Globus pallidus (tissue), 1 donor: ENCODE measurements around the gene BRWD1.
"Not testable (repeated sequence)": the region's sequence is repeated elsewhere in the genome, so short reads cannot be mapped to it uniquely, and the experiment has no call there.

Experiments used
- DNase-seq: peaks from one replicate; pipeline ENCODE4 v3.0.0-alpha.2; 2015; ENCODE audit warnings: low spot score

BRWD1 gene

DNA sequence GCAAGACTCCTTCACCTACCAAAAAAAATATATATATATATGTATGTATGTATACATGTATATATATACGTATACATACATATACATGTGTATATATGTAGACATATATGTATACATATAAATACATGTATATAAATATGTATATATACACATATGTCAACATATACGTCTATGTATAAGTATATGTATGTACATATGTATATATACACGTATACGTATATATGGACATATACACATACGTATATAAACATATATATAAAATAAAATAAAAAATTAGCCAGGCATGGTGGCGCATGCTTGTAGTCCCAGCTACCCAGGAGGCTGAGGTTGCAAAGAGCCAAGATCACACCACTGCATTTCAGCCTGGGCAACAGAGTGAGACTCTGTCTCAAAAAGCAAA lies 31.6 kb downstream of the BRWD1 start:
- DNase-seq, result no peak

DNA sequence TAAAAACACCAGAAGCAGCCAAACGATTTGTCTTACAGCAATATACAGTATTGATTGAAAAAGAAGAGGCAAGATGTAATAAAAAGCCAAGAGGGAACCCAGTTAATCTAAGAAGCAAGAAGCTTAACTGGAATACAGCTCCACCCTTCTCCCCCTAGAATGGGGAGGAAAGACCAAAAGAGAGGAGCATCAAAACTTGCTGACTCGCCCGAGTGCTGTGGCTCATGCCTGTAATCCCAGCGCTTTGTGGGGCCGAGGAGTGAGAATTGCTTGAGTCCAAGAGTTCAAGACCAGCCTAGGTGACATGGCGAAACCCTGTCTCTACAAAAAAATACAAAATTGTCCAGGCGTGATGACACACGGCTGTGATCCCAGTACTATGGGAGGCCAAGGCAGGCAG lies 32.2 kb downstream of the BRWD1 start:
- no peak for DNase-seq

DNA sequence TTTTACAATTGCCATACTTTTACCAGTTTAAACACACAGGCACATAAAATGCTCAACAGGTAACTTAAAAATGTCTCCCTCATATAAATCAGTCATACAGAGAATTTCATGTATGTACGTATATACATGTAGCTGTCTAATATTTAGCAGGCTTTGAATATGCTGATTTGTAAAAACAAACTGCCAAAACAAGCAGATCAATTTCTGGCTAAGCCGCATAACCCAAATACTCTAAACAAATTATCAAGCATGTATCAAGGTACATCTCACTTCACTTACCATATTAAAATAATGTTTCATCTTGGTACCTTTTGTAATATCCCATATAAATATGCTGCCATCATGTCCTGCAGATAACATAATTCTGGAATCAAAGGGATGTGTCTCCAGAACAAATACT lies 43.8 kb downstream of the BRWD1 start:
- DNase-seq, result no peak

DNA sequence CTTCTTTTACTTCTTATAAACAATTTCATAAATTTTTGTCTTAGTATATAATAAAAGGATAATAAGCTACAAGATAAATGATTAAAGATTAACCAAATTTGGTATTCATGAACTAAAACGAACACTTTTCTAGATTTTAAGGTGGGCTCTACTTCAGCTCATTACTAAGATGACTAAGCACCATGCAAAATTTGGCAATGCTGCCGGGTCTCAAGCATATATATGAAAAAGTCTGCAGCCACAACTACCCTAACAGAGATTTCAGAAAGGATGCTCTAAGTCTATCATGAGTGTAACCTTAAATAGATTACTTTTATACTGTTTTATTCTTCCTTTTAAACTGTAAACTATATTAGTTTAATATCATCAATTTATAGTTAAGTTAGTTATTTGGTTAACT lies 47.8 kb downstream of the BRWD1 start:
- DNase-seq, result no peak

DNA sequence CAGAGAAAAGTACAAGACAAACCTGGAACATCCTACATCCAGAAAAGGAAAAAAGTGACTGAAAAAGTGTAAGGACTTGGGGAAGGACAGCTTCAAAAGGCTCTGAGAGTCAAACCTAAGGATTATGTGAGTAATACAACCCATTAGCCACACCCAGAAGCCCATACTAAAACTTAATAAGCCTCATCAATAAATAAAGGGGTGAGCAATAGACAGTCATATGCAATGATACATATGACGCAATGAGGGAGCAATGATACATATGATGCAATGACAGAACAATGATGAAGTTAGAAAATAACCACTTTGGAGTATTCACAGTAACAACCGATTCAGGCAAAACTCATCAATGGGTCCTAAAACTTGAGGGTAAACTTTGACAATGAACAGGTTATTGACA lies 50.1 kb downstream of the BRWD1 start:
- DNase-seq, result no peak

DNA sequence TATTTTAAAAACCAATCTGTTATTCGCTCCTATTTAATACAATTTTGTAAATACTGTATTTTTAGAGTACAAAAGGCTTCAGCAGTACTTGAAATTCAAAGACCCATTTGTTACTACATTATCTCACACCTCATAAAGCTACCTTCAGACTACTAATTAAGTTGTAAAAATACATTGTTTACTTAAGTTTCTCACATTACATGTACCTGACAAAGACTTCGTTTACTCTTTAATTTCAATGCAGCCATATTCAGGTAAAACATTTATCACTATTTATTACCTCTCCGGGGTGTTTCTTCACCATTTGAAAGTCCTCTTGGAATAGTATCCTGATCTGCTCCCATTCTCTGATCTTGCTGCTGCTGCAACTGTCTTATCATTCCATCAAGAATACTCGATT lies 55.2 kb downstream of the BRWD1 start:
- DNase-seq, result no peak

DNA sequence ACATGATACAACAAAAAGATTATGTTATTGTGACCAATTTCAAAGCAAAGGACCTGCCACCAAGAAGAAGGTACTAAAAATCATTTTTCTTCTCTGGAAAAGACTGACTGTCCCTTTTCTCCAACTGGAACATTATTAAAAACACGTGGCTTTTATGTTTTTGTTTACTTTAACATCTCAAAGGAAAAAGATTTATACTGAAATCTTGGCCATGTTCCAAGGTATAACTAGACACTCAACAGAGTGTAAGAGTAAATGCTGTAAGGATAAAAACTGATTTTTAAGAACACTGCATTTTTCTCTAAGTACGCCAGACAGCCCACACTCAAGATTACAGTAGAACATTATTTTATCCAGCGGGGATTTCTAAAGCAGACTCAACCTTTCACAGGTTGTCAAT lies 62.1 kb downstream of the BRWD1 start:
- DNase-seq, result no peak

DNA sequence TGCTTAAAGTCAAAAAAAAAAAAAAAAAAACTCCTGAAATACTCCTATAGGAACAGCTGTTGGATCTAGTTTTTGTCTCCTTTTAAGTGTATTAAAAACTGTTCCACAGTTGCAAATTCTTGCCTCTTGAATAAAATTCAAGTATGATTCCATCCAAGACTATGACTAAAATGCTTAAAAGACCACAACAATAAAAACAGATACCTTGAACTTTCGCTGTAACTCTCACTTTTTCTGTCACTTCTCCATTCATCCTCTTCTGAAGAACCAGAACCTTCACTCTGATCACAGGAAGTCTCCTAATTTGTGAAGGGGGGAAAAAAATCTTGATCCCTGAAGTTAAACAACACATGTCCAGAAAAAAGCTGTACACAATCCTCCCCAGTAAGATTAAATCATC lies 75.2 kb downstream of the BRWD1 start:
- no peak for DNase-seq

DNA sequence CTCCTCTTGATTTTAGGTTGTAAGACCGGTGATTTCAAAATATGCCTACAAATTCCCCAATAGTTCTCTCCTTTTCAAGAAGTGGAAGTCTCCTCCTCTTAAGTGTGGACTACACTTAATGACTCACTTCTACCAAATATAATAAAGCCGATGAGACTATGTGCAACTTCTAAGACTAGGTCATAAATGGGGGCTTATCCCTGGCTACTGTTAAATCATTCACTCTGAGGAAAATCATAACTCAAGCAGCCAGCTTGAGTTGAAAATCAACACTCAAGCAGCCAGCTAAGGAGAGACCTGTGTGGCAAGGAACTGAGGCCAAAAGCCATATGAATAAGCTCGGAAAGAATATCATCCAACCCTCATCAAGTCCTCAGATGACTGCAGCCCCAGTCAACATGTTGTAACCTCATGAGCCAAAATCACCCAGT lies 80.6 kb downstream of the BRWD1 start:
- DNase-seq, result no peak

DNA sequence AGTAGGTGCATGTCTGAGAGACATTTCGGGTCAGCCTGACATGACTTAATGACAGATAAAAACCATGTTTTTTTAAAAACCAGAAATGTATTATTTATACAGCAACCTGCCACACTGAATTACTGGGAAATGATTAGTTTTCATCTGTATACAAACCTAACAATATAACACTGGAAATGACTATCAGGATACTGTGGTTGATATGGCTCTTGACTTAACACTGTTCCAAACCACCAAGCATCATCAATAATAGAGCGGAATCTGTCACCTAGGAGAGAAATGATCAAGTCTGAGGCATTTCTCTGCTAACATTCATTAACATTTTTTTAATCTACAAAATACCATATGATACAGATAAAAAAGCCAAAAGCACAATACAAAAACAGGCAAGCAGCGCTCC lies 88.5 kb downstream of the BRWD1 start:
- DNase-seq, result no peak

DNA sequence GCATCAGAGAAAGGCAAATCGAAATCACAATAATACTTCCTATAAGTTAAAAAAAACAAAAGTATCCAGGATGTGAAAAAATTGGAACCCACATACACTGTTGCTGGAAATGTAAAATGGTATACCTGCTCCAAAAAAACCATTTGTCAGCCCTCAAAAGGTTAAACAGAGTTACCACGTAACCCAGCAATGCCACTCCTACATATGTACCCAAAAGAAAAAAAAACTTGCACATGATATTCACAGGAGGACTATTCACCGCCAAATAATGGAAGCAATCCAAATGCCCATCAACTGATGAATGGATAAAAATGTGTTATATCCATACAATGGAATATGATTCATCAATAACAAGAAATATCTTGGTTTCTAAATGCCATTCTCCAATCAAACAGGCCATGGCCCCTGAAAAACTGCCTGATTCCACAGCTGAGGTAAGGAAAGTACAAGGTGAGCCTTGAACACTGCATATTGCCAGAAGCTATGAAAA lies 91.4 kb downstream of the BRWD1 start:
- DNase-seq, result no peak

DNA sequence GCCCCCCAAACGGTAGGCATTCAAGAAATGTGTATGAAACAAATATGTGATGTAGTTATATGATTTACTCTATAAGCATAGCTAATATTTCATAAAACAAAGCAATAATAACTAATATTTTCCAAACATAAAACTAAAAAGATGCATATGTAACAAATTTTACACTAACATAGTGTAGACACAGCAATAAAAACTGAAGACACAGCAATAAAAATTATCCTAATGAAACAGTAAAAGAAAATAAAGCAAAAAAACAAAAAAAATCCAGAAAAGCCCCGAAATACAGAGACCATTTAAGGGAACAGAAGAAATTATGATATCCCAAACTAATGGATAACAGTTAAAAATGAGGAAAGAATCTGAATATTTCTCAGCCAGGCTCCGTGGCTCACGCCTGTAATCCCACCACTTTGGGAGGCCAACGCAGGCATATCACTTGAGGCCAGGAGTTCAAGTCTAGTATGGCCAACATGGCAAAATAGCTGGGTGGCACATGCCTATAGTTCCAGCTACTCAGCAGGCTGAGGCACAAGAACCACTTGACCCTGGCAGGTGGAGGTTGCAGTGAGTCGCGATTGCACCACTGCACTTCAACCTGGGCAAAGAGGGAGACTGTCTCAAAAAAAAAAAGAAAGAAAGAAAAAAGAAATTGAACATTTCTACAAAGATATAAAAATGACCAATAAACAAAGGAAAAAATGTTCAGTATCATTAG lies 92.0 kb downstream of the BRWD1 start:
- DNase-seq, result no peak

DNA sequence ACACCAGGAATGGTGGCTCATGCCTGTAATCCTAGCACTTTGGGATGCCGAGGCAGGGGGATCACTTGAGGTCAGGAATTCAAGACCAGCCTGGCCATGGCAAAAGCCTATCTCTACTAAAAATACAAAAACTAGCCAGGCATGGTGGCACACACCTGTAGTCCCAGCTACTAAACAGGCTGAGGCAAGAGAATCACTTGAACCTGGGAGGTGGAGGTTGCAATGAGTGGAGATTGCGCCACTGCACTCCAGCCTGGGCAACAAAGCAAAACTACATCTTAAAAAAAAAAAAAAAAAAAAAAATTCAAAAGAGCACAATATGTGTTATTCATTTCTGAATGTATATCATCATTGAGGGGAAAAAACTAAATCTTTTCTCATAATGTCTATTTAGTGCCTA lies 92.6 kb downstream of the BRWD1 start:
- not testable (repeated sequence) for DNase-seq

DNA sequence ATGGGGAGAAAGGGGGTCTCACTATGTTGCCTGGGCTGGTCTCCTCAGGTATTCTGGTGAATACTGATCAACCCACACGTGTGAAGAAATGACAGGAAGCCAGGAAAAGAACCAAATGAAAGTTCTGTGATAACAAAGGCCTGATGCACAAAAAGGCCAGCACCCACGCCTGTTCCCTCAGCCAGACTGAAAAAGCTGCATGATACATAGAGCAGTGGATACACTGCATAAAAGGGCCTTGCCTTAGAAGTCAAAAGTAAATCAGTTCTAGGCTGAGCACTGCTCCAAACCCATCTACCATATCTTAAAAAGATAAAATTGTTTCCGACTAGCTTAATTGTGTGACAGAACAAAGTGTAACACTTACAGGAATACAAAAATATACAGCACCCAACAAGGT lies 93.3 kb downstream of the BRWD1 start:
- no peak for DNase-seq

DNA sequence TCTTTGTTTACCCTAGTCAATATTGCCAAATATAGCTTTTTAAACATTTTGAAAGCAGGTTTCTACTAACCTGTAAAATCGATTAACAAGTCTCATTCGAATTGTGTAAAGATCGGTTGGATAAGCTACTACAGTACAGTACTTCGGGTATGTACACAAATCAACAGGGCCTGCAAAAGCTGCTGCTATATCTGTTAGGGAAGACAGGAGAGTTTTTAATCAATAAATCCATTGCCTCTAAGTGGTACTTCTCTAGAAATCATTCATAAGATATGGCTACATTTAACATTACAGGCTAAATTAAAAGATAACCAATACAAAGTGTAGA lies 95.4 kb downstream of the BRWD1 start:
- no peak for DNase-seq

DNA sequence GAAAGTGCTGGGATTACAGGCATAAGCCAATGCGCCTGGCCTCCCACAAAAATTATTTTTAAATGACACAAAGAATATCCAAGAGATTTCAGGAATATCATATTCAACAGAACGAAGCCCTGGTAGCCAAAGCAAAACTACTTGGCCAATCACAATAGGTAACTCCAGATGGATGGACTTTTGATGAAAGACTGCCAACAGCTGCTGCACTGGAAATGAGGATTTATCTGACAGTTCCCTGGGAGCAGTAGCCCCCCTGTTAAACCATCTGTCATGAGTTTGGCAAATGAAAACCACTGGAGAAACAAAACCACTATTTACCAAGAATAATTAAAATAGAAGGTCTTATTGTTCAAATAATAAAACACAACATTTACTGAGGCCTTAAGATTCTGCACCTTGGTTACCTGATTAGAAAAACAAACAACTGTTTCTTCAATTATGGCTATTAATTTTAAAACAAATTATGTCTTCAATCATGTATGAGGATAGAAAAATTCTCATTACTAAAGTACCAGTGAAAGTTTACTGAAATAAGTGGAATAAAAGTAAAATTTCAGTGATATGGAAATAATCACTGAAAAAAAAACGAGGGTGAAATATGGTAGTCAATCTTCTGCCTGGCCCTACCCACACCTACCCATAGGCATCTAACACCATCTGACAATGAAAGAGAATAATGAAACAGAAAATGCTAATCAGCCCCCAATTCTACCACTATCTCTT lies 95.9 kb downstream of the BRWD1 start:
- DNase-seq, result no peak

DNA sequence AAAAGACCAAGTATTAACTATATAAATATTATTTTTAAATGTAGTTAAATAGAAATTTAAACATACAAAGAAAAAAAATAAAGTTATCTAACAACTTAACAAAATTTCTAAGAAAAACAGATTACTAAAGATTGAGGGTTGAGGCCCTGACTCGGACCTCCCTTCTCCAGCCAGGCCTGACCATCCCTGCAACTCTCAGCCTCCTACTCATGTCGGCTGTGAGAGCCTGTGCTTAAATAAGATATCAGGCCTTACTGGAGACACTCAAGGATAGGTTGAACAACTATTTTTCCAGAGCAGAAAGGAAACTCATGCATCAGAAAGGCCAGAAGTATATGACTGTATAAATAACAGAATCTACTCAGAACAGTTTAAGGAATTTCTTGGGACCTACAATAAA lies 97.1 kb downstream of the BRWD1 start:
- DNase-seq, result no peak

DNA sequence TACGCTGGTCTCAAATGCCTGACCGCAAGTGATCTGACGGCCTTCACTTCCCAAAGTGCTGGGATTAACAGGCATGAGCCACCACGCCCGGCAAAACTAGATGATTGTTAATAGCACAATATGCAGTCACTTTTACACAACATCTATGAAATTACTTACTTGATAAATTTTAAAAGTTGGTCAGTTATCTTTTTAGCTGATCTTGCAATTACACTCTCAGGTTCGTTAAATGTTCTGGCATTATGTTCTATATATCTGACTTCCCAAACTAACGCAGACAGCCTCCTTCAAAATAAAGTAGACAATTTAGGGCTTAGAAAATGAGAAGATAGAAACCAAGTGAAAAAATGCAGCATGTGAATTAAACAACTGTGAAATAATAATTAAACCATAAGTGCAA lies 98.4 kb downstream of the BRWD1 start:
- DNase-seq, result no peak

DNA sequence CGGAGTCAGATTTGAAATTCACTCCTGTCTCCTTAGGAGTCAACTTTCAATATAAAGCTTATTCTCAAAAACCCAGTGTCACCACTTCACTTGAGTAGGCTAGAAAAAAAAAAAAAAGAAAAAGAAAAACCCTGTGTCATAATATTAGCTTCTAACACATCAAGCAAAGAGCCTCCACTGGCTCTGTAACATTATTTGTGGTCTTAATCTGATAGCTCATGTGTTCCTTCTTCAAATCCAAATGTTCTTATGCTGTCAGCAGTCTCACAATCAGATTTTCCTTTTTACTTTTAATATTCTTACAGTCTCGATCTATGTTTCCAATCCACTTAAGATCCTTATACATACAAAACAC lies 104.1 kb downstream of the BRWD1 start:
- no peak for DNase-seq

DNA sequence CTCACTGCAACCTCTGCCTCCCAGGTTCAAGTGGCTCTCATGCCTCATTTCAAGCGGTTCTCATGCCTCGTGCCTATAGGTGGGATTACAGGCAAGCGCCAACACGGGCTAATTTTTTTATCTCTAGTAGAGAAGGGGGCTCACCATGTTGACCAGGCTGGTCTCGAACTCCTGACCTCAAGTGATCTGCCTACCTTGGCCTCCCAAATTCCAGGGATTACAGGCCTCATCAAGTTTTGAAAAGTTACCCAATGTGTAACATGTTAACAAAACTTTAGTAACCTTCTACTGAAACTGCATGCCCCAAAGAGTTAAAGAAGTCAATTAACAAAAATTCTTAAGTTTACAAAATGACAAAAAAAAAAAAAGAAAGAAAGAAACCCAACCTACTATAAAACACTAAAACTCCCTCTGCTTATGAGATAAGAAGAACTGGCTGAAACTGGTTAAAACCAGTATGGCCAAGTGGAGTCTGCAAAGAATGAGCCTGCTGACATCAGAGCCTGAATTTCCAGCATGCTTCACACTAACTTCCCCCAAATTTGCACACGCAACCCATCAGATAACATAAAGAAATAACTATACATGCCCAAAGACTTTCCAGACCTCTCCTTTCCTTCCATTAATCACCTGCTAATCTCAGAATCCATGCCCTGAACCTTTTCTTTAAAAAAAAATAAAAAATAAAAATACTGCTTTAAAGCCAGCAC lies 104.7 kb downstream of the BRWD1 start:
- no peak for DNase-seq

DNA sequence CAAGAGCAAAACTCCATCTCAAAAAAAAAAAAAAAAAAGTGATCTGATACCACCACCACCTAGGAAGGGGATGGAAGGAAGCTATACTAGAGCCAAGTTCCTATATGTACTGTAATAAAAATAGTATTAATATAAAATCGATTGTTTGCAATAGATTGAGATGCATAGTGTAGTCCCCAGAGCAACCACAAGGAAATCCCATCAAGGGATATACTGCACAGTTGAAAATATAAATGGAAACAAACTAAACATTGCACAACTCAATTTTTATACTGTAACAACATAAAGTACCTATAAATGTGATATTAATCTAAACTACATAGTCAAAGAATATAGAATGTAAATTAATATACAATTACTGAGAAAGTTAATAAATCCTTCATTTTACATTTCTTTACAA lies 109.3 kb downstream of the BRWD1 start:
- no peak for DNase-seq

DNA sequence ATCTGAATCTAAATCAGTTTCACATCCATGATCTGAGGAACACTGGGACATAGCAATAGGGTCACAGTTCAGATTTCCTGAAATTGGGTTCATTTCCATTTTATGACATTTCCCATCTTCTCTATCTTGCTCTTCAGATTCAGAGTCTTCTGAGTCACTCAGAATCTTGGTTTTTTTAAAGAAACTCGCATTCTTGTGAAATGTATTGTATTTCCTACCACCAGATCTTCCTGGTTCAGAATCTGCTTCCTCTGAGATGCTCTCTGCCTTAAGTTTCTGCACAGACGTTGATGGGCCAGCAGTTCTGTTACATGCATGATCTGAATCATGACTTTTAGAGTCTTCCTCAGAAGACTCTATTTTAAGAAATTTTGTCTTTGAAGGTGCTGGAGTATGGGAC lies 114.6 kb downstream of the BRWD1 start:
- no peak for DNase-seq

DNA sequence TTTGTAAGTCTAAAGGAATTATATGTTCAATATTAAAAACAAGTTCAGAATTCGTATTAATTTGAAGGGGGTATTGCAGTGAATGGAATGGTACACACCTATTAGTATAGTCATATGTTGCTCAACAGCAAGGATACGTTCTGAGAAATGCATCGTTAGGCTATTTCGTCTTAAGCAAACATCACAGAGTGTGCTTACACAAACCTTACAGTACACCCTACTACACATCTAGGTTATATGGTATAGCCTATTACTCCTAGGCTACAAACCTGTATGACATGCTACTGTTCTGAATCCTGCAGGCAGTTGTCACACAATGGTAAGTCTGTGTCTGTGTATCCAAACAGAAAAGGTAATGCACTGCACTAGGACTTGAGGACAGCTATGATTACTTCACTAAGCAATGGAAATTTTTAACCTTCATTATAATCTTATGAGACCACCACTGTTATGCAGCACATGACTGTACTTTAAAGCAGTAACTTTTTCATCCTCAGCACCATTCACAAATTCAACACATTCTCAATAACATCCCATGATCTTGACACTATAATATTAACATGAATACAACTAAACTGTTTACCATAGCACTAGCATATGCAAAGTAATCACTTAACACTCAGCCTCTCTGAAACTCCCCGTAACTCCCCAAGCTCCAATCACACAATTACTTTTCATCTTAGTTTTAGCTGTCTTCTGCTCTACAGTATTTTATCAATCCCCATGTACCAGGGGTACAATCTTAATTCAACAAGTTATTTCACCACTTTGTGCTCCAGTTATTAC lies 115.8 kb downstream of the BRWD1 start:
- DNase-seq, result no peak
